NCI-H2081 (cell line): ENCODE data around the gene RGS6.

Experiments used
- DNase-seq, 2 experiments: peaks; one replicate each; lab custom pipeline; 2025; lab: John Stamatoyannopoulos, UW

The RGS6 gene

DNA sequence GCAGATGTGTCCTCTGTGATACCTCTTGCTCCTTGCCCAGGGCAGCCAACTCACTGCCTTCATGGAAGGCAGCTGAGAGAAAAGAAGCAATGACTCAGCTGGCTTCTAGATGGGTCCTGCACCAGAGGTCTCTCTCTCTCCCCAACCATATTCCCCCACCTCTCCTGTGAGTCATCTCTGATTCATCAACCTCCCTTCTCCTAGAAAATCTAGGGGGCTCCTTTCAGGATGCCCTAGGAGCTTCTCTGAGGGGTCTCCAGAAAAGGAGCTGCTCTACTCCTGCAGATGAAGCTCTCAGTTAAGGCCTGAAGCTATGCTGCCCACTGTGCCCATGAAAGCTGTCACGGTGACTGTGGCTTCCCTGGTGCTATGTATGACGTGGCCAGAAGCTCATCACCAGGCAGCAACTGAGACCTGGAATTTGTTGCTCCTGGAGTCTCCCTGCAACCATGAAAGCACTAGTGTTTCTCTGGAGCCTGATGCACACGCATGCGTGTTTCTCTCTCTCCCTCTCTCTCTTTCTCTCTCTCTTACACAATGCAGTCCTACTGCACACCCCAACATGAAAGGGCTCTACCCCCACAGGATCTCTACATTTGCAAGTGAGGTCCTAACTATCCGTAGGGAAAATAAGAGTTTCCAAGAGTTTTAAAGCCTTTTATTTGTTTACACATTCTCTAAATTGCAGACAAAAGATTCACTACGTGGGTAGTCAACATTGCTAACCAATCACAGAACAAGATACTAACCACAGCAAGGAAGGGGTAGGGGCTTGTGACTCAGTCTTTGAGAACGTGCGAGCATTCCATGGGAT lies 676.4 kb downstream of the RGS6 start:
- no peak for DNase-seq

DNA sequence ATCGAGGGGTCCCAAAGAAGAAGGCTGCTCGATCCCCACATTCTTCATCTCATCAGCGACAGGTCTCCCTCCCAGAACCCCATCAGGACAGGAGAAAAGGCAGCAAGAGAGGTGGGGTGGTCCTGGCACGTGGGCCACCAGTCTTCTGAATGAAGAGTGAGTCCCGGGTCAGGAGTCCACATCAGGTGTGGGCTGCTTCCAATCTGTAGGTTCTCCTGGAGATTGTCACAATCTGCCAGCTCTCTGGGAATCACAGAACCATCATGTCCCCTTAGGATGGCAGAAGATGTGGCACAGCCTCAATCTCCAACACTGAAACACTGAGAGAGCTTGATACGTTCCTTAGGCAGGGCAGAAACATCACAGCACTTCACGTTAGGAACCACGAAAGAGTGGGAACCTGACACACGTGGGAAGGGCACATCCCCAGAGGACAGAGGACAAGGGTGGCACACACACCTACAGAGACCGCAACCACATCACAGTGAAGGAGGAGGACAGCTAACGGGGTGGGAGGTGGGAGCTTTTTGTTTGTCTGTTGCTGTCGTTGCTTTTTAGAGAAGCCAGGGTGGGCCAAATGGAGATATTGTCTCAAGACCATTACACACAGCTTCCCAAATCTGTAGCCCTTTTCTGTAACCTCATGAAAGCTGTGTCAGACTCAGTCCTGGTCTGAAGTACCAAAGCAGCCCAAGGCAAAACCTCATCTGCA lies 677.1 kb downstream of the RGS6 start:
- DNase-seq, result no peak

DNA sequence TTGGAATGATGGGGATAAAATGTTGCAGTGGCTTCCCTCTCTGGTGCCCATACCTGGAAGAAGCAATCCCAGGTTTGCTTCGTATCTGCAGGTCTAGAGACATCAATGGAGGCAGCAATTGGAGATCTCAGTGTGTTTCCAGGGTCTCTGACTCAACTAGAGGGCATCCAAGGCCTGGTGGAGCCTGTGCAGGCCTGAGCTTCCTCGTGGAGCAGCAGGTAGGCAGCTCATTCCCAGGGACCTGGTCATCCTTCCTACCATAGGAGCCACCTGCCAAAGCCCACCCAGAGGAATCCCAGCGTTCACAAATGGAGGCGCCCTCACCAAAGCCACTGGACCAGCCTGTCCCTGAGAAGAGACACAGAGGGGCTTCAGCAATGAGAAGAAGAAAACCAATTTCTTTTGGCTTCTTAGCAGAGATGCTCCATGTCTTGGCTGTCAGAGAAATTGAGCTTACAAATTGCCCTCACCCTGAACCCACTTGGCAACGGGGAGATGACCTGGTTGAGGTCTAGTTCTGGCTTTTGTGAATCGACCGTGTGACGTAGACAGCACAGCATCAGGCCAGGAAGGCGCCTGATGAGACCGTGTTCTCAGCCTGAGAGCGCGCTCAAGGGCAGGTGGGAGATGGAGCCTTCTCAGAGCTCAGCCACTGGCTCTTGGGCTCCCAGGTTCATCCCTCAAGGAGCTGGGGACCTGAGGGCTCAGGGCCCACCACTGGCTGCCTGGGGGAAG lies 678.0 kb downstream of the RGS6 start:
- DNase-seq, result no peak

DNA sequence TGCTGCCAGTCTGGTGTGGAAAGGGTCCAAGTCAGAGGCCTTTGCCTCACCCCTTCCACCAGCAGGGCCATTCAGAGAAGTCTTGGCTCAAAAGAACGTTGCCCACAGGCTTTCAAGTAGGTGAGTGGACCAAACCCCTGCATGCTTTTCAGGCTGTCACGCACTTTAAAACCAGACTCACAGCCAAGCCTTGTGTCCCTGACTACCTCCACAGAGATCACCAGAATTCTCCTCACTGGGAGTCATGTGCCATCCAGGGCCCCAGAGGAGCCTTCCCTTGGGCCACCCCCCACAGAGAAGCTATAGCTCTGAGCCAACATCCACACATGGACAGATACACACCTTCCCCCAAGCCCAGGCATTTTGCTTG lies 678.6 kb downstream of the RGS6 start:
- no peak for DNase-seq

DNA sequence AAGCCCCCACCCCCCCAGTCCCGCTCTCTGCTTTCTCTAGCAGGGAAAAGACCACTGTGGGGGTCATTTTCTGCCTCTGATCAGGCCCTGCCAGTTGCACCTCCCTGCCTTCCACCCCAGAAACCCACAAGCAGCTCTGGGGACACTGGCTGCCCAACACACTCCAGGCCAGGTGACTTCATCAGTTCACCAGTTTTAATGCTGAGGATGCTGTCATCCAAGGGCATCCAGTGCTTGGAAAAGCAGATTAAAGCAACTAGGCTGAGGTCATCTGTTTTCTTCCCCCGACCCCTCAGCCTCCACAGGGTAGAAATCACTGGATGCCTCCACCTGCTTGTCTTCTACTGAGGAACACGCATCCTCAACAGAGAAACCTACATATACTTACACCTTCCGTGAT lies 679.3 kb downstream of the RGS6 start:
- no peak for DNase-seq

DNA sequence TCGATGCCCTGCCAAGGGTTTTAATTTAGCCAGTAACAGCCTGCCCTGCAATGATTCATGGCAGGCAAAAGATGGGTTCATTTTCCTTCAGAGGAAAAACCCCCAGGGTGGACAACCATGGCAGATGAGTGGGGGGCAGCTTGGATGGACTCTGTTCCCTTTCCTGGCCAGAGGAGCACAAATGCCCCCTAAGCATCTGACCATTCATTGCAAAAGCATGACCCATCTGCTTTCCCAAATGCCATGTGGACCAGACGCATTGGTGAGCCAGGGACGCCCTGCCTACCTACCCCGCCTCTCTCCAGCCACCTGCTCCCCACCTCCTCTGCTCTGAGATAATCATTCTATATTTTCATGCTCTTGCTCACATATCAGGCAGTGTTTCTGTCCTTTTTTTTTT lies 679.8 kb downstream of the RGS6 start:
- DNase-seq, result no peak

DNA sequence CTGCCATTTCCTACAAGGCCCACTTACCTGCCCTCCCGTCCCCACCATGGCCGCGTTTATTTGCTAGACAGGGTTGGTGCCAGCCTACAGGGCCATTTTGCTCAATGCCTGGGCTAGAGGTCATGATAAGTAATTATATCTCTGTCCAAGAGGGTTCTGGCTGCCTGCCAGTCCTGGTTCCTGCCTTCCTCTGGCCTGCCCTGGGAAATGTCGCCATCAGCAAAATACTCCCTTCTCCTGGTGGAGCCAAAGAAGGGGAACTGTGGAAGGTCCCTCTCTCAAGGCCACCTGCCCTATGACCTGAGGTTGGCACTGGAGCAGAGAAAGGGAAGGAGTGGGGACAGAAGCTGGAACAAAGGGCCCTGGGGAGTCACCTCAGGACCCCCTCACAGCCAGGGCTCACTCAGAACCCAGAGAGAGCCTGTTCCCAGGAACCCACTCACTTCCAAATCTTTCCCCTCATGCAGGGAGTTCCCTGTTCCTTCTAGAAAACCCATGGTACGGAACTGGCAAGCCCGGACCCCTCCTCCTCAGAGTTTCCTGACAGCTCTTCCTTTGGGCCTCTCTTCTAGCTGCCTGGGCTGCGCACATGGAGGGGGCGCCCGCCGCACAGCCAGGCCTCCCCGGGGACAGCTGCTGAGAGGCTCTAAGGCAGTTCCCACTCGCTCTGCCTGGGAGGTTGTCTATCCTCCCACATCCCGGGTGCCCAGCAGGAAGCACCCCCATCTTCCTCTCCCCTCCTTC lies 681.2 kb downstream of the RGS6 start:
- DNase-seq, result no peak

DNA sequence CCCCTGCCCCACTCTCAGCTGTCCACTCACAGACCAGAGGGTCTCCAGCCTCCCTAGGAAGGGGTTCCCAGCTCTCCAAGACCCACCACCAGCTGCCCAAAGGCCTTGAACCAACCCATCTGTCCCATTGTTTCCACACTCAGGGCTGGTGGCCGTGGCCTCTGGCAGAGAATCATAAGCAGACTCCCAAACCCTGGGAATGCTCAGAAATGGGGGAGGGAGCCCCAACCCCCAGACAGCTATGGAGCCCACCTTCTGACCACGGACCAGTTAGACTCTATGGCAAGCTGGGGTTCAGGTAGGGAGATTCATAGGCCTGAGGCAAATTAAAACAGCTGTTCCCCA lies 681.7 kb downstream of the RGS6 start:
- no peak for DNase-seq

DNA sequence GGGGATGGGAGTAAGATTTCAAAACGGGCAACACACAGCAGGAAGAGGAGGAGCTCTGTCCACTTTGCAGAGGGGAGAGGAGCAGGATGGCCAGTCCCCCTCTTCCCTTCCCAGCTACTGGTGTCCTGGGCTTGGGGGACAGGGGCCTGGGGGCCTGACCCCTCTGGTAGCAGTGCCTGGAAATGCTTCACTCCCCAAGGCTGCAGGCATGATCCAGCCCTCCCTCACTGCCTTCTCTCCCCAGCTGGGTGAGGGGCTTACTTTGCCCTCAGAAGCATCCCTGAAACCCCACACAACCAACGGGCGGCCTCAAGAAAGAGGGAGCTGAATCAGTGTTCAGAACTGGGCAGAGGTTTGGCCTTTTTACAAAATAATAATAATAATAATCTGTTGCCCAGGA lies 682.1 kb downstream of the RGS6 start:
- no peak for DNase-seq

DNA sequence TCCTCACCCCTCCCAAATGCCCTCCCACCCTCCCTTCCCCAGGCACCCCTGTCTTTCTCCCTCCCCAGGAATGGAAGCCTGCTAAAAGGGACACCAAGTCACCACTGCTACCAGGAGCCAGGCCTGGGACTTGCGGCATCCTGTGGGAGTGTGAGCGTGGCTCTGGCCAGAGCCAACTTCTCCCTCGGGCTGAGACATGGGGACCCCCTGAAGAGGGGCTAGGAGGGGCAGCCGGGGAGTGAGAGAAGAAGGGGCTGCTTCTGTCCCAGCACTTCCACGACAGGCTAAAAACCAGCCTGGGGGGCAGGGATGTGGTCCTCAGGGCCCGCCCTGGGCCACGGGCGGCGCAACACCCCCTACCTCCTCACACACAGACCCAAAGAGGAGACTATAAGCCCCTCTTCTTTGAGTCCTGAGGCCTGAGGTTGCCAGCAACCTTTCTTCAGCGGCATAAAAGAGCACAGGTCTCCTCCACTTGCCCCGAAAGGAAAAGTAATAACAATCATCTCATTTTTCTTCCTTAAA lies 682.7 kb downstream of the RGS6 start:
- DNase-seq, result no peak

DNA sequence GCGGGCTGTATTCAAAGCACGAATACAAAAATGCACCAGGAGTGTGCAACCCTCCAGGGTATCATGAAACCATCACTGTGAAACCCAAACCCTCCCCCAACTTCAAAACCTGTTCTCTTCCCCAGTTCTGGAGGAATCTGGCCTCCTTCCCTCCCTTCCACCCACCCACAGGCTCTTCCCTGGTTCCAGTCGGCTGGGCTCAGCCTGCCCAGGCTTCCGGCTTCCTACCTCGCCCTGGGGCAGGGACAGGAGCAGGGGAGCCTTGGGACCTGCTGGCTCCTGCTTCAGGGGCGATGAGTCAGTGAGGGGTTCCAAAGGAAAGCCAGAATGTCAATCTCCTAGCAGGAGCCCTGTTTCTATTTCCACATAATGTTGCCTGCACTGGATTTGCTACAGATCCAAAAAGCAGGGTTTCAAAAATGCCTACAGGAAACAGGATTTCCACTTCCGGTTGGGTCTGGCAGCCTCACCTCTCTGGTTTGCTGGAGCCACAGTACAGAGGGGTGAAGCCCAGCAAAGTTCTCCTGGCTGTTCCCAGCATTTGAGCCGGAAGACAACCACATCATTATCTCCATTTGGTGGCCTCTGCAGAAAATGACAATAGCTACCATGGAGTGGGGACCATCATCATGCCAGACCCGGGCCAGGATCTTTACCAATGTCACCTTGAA lies 683.4 kb downstream of the RGS6 start:
- no peak for DNase-seq
